H1 (cell line): ENCODE measurements around the gene HOXD12. TPM values are rescaled to one million over a fixed set of nuclear protein-coding genes. Genes with fewer than 3 reads are reported as not detected.
A peak's percentile ranks its signal among the peaks of the same experiment; 100 is the strongest.

Experiments
- BACH1 ChIP-seq: IDR thresholded peaks from 2 replicates; pipeline ENCODE4 v1.6.1; 2012; ENCODE audit warnings: low read length, improper control_type of control experiment
- BCL11A ChIP-seq, 2 experiments: IDR thresholded peaks; one replicate each; pipeline ENCODE4 v1.6.1; 2011; ENCODE audit warnings: low read depth in 2 of 2, low read length in 2 of 2, mild to moderate bottlenecking in 2 of 2
- HDAC6 ChIP-seq: IDR thresholded peaks from one replicate; pipeline ENCODE4 v1.7.1; 2012; ENCODE audit warnings: low read depth, mild to moderate bottlenecking, inconsistent platforms, low read length, moderate library complexity
- MAX ChIP-seq: IDR thresholded peaks from 2 replicates; pipeline ENCODE4 v1.6.1; 2012; ENCODE audit warnings: inconsistent platforms
- RAD21 ChIP-seq, 2 experiments: IDR thresholded peaks in 1 of 2; conservative IDR thresholded peaks in 1 of 2; 2 replicates each; pipeline ENCODE4 v1.6.1; 2011; ENCODE audit warnings: low read depth in 2 of 2, low read length in 2 of 2, improper control_type of control experiment in 1 of 2, inconsistent platforms in 1 of 2, mild to moderate bottlenecking in 1 of 2, moderate library complexity in 1 of 2
- SP4 ChIP-seq: IDR thresholded peaks from 2 replicates; pipeline ENCODE4 v1.6.1; 2012; ENCODE audit warnings: low read length, inconsistent platforms
- TCF12 ChIP-seq: IDR thresholded peaks from 2 replicates; pipeline ENCODE4 v1.6.1; 2011; ENCODE audit warnings: low read depth, mild to moderate bottlenecking, low read length
- TEAD4 ChIP-seq: IDR thresholded peaks from 2 replicates; pipeline ENCODE4 v1.6.1; 2012; ENCODE audit warnings: low read depth, low read length, inconsistent platforms, mixed read lengths
- YY1 ChIP-seq: IDR thresholded peaks from 2 replicates; pipeline ENCODE4 v1.6.1; 2011; ENCODE audit warnings: low read depth, mild to moderate bottlenecking, low read length
- polyA plus RNA-seq, 7 experiments: library from polyadenylated mRNA; depleted of rRNA in 3 of 7; stranded (reverse) in 5 of 7; unstranded in 2 of 7; fragments of >200 nt in 5 of 7; fragments of 200-250 nt in 2 of 7; gene quantifications; 1 replicate in 5 of 7; 2 replicates in 1 of 7; 4 replicates in 1 of 7; pipeline versions ENCODE4 v1.2.1 to v1.2.3, GENCODE V29; 2011 to 2013; ENCODE audit warnings: missing spikeins in 2 of 7, mixed read lengths in 2 of 7
- total RNA-seq: library from RNA; stranded (reverse); fragmentation: NEBNext Ultra II Directional; extraction: Animal tissue kit (Norgen Biotek cat#: 25700); gene quantifications from 2 replicates; pipeline ENCODE4 v1.2.1, GENCODE V29; 2021

HOXD12 gene
- total and polyA plus RNA-seq, 2 of the 8 experiments (the other 6 are each of a cell fraction or from before 2014, with no cell fraction given) = not detected

- peak; percentile 70; the same call in 1 of the 2 replicates for TF ChIP-seq YY1
- peak; percentile 48 to 61 for TF ChIP-seq RAD21 (IDR thresholded peaks at IDR 0.05 in 1 of 2, conservative IDR thresholded peaks at IDR 0.05 in 1 of 2; ENCODE audit: low read depth in 2 of 2, low read length in 2 of 2)
- TF ChIP-seq TCF12 = 0 out of 2 replicates have a peak, but pooled peaks have one; percentile 58
- TF ChIP-seq TEAD4 = peak; percentile 26; the same call in 1 of the 2 replicates
- no peak for TF ChIP-seq BCL11A (IDR thresholded peaks at IDR 0.05; ENCODE audit: low read depth in 2 of 2, low read length in 2 of 2)
- 0 out of 2 replicates have a peak, but pooled peaks have one; percentile 59 for TF ChIP-seq SP4
- peak; percentile 93 for TF ChIP-seq BACH1
- peak; percentile 64 for TF ChIP-seq MAX
- TF ChIP-seq HDAC6 = no peak
These were observed 11.3 kb upstream of the HOXD12 start (continued) for GRCh38 chr2:176088048-176088936.
